Activated naive CD4-positive, alpha-beta T cell (primary cell): ENCODE results near the gene ACTN1.
"Not testable (repeated sequence)": the region's sequence is repeated elsewhere in the genome, so short reads cannot be mapped to it uniquely, and the experiment has no call there.

Source experiments
- DNase-seq, 4 experiments: peaks; one replicate each; lab custom pipeline; 2025; lab: John Stamatoyannopoulos, UW

The ACTN1 gene

DNA sequence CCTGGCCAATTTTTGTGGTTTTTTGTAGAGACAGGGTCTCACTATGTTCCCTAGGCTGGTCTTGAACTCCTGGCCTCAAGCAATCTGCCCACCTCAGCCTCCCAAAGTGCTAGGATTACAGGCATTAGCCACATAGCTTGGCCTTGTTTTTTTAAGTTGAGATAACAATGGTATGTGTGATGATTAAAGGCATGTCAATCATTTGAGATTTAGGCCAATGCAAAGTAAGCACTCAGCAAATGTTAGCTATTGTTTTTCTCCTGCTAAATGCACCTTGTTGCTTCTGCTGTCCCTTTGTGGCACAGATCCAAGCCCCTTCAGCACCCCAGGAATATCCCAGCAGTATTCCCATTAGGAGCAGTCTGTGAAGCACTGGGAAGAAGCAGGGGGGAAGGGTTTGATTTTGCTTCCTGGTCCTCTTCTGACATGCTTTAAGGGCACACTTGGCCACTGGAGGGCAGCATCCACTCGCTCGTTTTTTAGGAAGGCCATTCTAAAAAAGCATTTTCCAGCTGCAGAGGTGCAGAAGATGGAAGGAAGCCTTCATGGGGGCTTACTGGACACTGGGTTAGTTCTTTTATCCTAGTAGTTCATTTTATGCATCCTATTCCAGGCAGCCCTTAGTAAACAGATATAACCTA, 116.0 kb downstream of the ACTN1 start:
- DNase-seq, result peak in 3 of 4 experiments; percentile 36 to 61 (median 46)

DNA sequence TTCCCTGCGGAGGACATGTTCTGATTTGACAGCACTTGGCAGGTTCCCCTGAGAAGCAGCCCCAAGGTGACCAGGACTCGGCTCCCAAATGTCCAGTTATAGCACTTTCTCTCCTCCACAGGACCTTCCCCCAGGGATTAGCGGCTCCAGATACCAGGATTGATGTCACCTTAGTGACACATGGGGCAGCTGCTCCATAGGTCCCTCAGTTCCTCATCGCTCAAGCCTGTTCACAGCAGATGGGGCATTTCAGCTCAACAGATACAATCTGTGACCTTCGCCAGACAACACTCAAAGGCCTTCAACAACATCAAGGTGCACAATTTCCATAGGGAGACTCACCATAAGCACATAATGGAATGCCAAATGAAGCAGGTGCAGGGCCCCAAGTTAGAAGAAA, 118.3 kb downstream of the ACTN1 start:
- no peak for DNase-seq

DNA sequence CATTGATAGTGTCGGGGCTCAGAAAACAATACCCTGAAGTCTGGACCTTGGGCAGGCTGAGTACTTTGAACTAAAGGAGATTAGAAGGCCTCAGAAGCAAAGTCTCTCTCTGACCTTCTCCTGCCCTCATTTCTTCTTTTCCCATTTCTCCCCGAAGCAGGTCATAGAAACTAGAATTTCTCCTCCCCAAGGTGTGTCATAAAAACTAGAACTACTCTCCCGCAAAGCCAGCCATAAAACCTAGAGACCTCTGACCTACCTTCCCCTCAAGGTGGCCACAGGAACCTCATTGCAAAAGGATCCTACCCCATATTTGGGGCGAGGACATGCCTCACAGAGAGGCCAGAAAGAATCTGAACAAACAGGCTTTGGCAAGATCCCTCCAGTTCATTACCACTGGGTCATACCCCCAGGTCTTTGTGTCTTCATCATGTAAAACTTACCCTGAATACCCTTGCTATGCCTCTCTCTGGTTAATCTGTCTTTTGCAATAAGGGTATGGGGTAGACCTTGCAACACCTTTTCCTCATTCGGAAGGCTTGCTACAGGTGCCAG, 121.5 kb downstream of the ACTN1 start:
- DNase-seq, result no peak

DNA sequence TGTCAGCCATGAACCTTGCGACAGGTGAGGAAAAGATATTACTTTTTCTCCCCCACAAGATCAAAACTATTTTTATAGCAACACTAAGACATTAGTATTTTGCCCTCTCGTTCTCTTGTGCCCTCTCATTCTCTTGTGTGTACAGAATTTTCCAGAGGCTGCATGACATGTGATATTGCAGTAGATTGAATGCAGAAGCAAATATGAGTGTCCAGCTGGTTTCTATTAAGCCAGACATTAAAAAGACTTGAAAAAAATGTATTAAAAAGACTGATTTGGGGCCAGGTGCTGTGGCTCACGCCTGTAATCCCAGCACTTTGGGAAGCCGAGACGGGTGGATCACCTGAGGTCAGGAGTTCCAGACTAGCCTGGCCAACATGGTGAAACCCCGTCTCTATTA, 122.5 kb downstream of the ACTN1 start:
- no peak for DNase-seq

DNA sequence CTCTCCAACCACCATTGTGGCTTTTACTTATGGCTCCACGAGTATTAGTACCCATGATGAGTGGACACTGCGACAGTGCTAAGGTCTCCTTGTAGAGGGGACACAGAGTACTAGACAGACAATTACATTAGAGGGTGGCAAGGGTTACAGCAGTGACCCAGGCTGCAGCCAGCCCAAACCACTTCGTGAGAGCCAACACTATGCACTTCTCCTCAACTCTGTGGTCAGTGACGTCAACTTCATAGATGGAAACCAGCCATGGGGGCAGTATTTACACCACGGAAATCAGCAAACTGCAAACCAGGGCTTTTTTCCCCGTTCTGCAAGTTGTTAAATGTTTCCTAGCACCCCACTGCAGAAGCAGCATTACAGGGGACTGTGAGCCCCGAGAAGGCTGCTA, 124.7 kb downstream of the ACTN1 start:
- no peak for DNase-seq

DNA sequence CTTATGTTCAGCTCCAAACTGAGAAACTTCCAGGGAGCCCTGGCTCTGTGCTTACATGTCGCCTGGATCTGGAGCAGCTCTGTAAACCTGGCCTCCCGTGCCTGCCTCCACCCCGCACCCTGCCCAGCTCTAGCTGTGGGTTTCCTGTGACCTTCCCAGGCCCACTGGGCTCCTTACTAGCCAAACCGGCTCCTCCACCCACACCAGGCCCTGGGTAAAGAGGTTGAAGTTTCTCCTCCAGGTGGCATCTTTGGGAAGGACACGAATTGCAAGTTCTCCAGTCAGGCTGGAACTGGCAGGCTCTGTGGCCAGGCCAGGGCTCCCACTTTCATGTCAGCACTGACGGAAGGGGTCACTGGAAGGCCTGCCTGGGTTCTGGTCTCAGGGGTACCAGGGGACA, 125.4 kb downstream of the ACTN1 start:
- no peak for DNase-seq

DNA sequence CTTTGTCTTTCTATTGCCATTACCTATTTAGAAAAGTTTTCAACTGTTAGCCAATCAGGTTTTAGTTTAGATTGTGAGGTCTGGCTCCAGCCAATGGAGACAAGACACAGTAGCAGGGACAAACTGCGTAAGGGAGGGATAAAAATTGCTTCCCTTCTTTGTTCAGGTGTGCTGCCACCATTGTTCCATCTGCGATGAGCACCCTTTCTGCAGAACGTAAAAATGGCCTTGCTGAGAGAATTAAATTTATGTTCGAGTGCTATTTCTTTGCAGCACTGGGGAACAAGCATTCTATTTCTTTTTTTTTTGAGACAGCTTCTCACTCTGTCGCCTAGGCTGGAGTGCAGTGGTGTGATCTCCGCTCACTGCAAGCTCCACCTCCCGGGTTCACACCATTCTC, 126.6 kb downstream of the ACTN1 start:
- DNase-seq, result not testable (repeated sequence)

DNA sequence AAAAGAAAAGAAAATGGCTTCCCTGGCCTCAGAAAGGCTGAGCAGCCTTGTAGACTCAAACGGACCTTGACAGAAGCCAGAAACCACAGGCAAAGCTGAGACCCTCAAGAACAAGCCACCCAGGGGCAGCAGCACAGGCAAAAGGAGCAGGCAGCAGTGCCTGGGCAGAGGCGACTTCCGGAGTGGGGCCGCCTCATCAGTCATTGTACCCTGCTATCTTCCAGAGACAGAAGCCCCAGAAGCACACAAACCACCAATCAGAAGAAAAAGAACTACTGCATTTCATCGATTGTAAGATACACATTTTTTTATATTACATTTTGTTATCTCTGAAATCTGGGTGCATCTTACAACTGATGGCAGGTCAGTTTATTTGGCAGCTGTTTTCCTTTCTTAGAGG, 128.0 kb downstream of the ACTN1 start:
- no peak for DNase-seq

DNA sequence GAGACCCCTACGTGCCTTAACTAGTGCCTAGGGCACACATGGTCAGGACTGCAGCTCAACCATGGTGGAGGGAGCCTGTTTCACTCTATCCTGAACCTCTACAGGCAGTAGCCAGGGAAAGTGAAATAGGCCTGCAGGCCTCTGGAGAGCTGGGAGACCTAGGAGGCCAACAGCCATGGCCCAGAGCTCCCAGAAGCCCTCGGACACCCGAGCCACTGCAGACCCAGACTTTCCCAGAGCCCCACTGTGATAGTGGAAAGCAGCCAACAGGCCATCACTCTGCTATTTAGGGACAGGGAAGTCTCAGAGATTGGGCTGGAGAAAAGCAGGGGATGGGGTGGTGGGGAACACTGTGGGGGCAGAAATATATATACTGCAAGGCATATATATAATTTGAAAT, 129.7 kb downstream of the ACTN1 start:
- no peak for DNase-seq

DNA sequence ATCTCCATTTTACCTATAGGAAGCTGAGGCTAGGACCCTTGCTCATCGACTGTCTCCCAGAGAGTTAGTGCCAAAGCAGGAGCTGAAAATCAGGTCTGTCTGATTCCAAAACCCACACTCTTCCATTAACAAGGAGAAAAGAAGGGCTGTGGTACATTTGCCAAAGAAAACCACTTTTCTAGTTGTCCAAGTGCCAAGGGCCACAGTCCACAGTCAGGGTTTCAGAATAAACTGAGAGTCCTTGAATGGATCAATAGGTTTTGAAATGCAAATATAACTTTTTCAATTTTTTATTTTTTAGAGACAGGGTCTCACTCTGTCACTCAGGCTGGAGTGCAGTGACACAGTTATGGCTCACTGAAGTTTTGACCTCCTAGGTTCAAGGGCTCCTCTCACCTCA, 130.8 kb downstream of the ACTN1 start:
- DNase-seq, result no peak

DNA sequence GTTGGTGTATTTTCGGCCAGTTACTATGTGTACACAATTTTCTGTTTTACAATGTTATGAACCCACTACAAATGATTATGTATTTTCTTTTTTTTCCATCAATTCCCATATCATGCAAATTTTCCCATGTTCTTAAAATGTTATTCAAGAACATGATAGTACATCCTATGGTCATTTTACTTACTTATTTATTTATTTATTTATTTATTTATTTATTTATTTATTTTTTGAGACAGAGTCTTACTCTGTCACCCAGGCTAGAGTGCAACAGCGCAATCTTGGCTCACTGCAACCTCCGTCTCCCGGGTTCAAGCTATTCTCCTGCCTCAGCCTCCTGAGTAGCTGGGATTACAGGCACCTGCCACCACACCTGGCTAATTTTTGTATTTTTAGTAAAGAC, 131.5 kb downstream of the ACTN1 start:
- DNase-seq, result not testable (repeated sequence)

DNA sequence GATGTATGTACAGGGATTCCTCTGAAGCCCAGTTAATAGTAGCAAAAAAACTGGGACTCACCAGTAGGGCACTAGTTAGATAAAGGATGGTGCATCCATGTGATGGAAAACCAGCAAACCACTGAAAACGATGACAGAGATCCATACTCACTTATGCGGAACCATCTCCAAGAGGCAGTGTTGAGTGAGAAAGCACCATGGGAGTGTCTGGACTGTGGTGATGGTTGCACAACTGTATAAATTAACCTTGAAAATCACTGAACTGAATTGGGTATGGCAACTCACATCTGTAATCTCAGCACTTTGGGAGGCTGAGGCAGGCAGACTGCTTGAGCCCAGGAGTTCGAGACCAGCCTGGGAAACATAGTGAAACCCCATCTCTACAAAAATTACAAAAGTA, 132.6 kb downstream of the ACTN1 start:
- no peak for DNase-seq

DNA sequence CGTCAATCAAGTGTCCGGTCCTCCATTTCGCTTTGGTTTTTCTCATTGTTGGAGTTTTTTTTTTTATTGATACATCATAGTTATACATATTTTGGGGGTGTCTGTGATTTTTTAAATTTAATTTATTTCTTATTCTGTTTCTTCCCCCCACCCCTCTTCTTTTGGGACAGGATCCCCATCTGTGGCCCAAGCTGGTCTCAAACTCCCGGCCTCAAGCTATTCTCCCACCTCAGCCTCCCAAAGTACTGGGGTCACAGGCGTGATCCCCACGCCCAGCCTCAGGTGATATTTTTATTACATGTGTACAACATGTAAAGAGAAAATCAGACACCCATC, 134.9 kb downstream of the ACTN1 start:
- DNase-seq, result no peak

DNA sequence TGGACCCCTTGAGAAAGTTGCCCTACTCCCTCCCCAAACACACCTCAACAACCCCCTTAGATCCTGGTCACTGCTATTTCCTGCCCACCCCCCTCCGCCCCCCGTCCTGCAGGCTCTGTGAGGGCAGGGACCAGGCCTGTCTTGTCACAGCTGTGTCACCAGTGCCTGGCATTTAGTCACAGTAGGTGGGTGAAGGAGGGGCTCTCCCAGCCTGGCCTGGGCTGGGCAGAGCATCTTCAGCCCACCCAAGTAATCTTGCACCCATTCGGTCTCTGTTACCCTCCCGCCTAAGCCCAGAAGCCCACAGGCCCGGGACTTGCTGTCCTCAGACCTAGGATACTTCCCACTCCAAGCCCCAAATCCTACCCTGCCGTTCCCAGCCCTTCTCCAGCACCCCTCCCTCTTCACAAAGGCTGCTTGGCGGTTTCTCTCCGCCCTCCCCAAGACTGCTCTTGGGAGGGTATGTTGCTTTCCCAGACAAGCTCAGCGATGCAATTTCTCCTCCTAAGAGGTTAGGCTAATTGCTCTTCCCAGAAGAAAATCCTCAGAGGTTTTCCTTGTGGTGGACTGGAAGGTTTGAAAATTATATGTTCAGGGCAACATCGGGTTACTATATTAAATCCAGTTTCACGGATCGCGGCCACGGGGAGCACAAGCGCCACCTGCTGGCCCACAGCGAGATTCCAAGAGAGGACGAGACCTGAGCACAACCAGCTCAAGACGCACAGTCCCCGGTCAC, 135.5 kb downstream of the ACTN1 start:
- peak; percentile 57 to 70 (median 62) for DNase-seq

DNA sequence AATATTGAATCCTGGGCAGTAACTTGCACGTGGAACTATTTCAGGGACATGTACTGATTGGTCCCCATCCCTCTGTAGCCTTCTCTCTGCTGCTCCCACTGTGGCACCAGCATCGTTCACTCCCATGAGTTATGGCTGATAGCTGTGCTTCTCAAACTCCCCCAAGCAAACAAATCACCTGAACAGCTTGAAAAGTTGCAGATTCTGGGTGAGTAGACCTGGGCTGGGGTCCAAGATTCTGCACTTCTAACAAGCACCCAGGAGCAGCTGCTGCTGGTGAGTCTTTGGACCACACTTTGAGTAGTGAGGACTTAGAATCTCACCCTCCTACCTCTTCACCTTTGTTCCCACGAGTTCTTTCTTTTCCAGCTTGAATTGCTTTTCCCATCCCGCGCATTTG, 136.8 kb downstream of the ACTN1 start:
- DNase-seq, result no peak

DNA sequence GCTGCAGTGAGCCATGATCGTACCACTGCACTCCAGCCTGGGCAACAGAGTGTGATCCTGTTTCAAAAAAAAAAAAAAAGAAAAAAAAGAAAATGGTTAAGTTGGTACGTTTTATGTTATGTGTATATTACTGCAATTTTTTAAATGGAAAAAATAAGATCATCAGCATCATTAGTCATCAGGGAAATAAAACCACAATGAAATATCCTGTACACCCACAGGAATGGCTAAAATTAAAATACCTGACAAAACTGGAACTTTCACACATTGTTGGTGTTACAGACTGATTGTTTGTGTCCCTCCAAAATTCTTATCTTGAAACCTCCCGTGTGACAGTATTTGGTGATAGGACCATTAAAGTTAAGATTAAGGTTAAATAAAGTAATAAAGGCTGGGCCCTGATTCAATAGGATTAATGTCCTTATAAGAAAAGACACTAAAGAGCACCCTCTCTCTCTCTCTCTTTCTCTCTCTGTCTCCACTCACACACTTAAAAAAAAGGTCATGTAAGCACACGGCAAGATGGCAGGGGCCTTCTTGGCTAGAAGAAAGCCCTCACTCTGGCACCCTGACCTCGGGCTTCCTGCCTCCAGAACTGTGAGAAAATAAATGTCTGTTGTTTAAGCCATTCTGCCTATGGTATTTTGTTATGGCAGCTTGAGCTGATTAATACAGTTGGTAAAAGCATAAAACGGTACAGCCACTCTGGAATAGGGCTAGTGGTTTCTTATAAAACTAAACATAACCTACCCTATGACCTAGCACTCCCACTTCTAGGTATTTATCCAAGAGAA, 137.9 kb downstream of the ACTN1 start:
- DNase-seq, result no peak

DNA sequence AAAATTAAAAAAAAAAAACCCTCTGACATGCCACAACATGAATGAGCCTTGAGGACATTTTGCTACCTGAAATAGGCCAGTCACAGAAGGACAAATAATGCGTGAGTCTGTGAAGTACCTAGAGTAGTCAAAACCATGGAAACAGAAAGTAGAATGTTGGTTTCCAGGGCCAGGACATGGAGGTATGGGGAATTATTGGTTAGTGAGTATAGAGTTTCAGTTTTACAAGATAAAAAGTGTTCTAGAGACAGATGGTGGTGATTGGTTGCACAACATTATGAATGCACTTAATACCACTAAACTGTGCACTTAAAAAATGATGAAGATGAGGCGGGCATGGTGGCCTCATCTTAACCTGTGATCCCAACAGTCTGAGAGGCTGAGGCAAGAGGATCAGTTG, 138.6 kb downstream of the ACTN1 start:
- no peak for DNase-seq

DNA sequence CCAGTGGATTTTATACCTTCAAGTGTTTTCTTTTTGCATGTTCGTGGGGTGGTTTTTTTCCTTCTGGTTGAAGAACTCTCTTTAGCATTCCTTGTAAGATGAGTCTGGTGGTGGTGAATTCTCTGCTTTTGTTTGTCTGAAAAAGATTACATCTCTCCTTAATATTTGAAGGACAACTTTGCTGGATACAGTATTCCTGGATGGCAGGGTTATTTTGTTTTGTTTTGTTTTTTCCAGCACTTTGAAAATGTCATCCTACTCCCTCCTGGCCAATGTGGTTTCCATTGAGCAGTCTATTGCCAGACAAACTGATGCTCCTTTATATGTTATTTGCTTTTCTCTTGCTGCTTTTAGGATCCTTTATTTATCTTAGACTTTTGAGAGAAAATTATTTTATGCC, 143.0 kb downstream of the ACTN1 start:
- no peak for DNase-seq

DNA sequence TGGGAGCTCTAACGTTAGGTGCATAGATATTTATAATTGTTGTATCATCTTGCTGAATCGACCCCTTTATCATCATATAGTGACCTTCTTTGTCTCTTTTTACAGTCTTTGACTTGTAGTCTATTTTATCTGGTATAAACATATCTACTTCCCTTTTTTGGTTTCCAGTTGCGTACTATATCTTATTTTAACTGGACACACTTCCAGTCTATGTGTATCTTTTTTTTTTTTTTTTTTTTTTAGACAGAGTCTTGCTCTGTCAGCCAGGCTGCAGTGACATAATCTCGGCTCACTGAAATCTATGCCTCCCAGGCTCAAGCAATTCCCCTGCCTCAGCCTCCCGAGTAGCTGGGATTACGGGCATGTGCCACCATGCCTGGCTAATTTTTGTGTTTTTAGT, 144.3 kb downstream of the ACTN1 start:
- no peak for DNase-seq

DNA sequence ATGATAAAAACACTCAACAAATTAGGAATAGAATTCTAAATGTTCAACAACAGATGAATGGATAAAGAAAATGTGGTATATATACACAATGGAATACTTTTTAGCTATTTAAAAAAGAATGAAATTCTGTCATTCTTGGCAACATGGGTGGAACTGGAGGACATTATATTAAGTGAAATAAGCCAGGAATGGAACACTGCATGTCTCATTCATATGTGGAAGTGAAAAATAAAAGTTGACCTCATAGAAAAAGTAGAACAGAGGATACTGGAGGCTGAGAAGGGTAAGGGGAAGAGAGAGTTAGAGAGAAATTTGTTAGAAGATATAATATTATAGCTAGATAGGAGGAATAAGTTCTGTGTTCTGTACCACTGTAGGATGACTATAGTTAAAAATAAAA, 150.4 kb downstream of the ACTN1 start:
- no peak for DNase-seq

DNA sequence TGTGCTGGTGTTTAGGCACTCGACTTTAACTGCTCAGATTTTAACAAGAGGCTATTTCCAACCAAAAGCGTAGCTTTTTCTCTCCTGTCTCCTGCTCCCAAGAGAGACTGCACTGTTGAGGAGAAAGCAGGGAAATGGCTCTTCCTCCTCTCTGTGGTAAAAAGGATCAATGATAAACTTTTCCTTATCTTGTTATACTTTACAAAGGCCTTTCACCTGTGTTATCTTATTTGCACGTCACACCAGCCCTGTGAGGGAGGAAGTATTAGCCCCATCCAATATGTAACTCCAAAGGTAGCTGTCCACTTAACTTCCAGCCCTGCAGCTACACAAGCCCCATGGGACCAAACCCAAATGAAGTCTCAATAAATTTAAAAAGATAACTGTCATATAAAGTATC, 153.4 kb downstream of the ACTN1 start:
- DNase-seq, result no peak

DNA sequence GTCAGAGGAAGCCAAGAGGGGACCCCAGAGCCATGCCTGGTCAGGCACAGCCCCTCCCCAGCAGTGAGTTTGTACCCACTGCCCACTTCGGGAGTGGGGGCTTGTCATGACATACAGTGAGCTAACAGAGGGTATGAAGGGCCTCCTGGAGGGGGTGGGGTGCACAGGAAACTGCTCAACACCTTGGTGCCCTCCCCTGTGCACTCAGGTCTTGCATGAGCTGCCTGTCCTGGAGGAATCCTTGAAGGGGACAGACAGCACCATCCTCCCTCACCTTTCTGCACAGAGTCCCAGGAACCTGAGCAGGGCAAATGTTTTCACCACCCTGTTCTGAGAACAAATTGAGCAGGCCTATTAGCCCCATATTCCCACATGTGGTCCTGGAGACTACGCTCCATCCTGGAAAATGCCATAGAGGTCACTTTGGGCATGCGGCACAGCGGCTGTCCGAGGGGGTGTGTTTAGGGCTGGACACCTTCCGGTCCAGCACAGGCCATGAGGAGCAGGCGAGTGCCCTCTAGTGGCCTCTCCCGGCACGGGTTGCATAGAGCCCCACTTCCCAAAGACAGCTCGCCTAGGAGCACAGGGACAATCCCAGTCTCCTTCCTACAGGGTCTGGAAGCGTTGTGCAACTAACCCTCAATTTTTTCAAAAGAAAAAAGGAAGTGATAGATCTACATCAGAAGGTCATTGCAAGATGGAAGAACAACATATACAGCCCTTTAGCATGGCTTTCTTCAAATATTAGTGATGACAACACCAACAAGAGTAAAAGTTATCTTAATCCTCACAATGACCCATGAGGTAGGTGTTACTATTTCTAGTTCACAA, 154.4 kb downstream of the ACTN1 start:
- DNase-seq, result peak in 1 of 4 experiments; percentile 7
